Esophagus muscularis mucosa (tissue), 4 donors: ENCODE measurements around the gene THSD7A. TPM values are rescaled to one million over a fixed set of nuclear protein-coding genes. Genes with fewer than 3 reads are reported as not detected.

Source experiments
- DNase-seq: peaks from one replicate; pipeline ENCODE4 v3.0.0-alpha.2; 2017; ENCODE audit errors: extremely low spot score
- H3K27ac ChIP-seq, 4 donors: fragments of 200-600 bp; sonication (generic); replicated peaks in 1 of 4; 1 replicate in 3 of 4; 2 replicates in 1 of 4; pipeline ENCODE4 v1.5.1; 2016 to 2019; ENCODE audit warnings: mild to moderate bottlenecking in 1 of 4
- H3K27me3 ChIP-seq, 4 donors: fragments of 200-600 bp; sonication (generic); one replicate each; pipeline versions ENCODE4 v1.5.1 to v1.6.0; 2016 to 2019
- H3K36me3 ChIP-seq, 4 donors: fragments of 200-600 bp; sonication (generic); one replicate each; pipeline ENCODE4 v1.5.1; 2016 to 2019
- H3K4me1 ChIP-seq, 4 donors: fragments of 200-600 bp; sonication (generic); one replicate each; pipeline ENCODE4 v1.5.1; 2016 to 2019
- H3K4me3 ChIP-seq, 4 donors: fragments of 200-600 bp; sonication (generic); 1 replicate in 2 of 4; 2 replicates in 2 of 4; pipeline ENCODE4 v1.5.1; 2016 to 2019; ENCODE audit warnings: mild to moderate bottlenecking in 4 of 4, moderate library complexity in 1 of 4
- H3K9me3 ChIP-seq, 4 donors: fragments of 200-600 bp; sonication (generic); 1 replicate in 3 of 4; 2 replicates in 1 of 4; pipeline ENCODE4 v1.5.1; 2016 to 2019
- CTCF ChIP-seq, 3 experiments: fragments of 200-600 bp in 2 of 3; fragments of 450-650 bp in 1 of 3; sonication (generic) in 2 of 3; IDR thresholded peaks; one replicate each; pipeline ENCODE4 v1.5.1; 2017 to 2019; ENCODE audit warnings: antibody characterized with exemption in 3 of 3, mild to moderate bottlenecking in 2 of 3, moderate library complexity in 1 of 3
- EP300 ChIP-seq: sonication (generic); formaldehyde crosslinking; IDR thresholded peaks from one replicate; pipeline ENCODE4 v1.6.1; 2017; ENCODE audit warnings: antibody characterized with exemption
- POLR2A ChIP-seq: fragments of 450-650 bp; IDR thresholded peaks from one replicate; pipeline ENCODE4 v1.6.1; 2017; ENCODE audit warnings: antibody characterized with exemption, moderate library complexity, mild to moderate bottlenecking, low read depth
- POLR2AphosphoS5 ChIP-seq, 2 donors: sonication (generic); formaldehyde crosslinking; IDR thresholded peaks; one replicate each; pipeline ENCODE4 v1.6.1; 2017; ENCODE audit warnings: antibody characterized with exemption in 2 of 2
- WGBS: methylation state at CpG from one replicate; pipeline ENCODE4 v1.1.5; 2018; 5-methylcytosine and 5-hydroxymethylcytosine counted together
- intact Hi-C: fragments of 100-400 bp; cut with DNase I; formaldehyde crosslinking; loops from one replicate; pipeline ENCODE4 v1.15.1; 2023
- total RNA-seq, 4 donors: library from RNA; depleted of rRNA; stranded (reverse); fragments of >200 nt; gene quantifications; one replicate each; pipeline versions ENCODE4 v1.1.0 to v1.2.1, GENCODE V29; 2016

THSD7A gene
- total RNA-seq, 4 donors from 2014 or later, result 1.2 to 3.8 (median 2.8) TPM

DNA sequence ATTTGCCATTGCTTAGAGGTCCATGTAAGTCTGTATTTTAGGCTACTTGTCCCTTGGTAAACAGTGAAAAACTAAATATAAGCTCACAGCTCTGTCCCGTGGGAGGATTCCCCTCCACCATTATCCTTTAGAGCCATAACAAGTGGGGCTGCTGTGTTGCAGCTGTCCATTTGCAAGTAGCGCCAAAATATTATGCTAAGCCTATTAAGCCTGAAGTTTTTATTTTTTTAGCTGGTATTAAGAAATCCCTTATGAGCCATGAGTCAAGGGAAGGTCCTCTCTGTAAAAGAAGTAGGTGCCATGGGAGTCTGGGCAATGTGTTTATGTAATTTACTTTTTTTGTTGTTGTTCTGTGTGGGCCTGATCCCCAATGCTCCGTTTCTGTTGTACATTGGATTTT is 183.9 kb downstream of the THSD7A start:
- 89% methylated on average over 3 of the region's 3 CpGs for WGBS
- DNase-seq, result no peak
- Histone ChIP-seq H3K27me3 (no peaks in the 10 kb centered on the region), H3K4me1 (no peaks in the 10 kb centered on the region), H3K4me3 (no peak overlapping the region), H3K27ac (no peak overlapping the region), H3K36me3 (no peaks in the 10 kb centered on the region), H3K9me3 (no peaks in the 10 kb centered on the region)
- TF ChIP-seq POLR2AphosphoS5 (IDR thresholded peaks at IDR 0.05), result no peak
- no peak for TF ChIP-seq EP300
- TF ChIP-seq CTCF (IDR thresholded peaks at IDR 0.05), result no peak
- TF ChIP-seq POLR2A, result no peak
- intact Hi-C loops, result no loop called here

DNA sequence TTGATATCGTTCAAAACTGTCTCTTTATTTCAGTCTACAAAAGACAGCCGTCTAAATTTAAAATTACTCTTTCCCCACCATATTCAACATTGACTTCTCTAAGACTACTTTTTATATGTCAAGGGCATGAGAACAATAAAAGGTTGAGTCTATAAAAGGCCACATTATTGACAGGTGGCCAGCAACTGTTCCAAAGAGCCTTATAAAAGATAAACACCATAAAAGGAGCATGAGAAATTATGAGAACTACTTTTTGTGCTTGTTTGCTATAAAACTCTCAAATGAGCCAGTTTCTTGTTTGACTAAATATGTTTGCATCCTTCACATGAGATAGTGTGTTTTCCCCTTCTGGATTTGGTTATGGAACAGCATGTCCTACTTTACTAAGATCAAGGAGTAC is 189.2 kb downstream of the THSD7A start:
- intact Hi-C loops, result no loop called here
- Histone ChIP-seq H3K9me3 (no peaks in the 10 kb centered on the region), H3K4me1 (no peaks in the 10 kb centered on the region), H3K27ac (no peak overlapping the region), H3K27me3 (no peaks in the 10 kb centered on the region), H3K4me3 (no peak overlapping the region), H3K36me3 (no peaks in the 10 kb centered on the region)
- WGBS, result 85% methylated on average over 2 of the region's 2 CpGs
- no peak for DNase-seq
- TF ChIP-seq POLR2A, result no peak
- TF ChIP-seq CTCF (IDR thresholded peaks at IDR 0.05), result no peak
- no peak for TF ChIP-seq POLR2AphosphoS5 (IDR thresholded peaks at IDR 0.05)
- no peak for TF ChIP-seq EP300

GRCh38 chr7:11642276-11642675 is 189.7 kb downstream of the THSD7A start:
- no peak for DNase-seq
- Histone ChIP-seq H3K4me1 (no peaks in the 10 kb centered on the region), H3K4me3 (no peak overlapping the region), H3K27me3 (no peaks in the 10 kb centered on the region), H3K27ac (no peak overlapping the region), H3K36me3 (no peaks in the 10 kb centered on the region), H3K9me3 (no peaks in the 10 kb centered on the region)
- TF ChIP-seq CTCF (IDR thresholded peaks at IDR 0.05) (no peak), POLR2AphosphoS5 (IDR thresholded peaks at IDR 0.05) (no peak)
- intact Hi-C loops, result no loop called here

DNA sequence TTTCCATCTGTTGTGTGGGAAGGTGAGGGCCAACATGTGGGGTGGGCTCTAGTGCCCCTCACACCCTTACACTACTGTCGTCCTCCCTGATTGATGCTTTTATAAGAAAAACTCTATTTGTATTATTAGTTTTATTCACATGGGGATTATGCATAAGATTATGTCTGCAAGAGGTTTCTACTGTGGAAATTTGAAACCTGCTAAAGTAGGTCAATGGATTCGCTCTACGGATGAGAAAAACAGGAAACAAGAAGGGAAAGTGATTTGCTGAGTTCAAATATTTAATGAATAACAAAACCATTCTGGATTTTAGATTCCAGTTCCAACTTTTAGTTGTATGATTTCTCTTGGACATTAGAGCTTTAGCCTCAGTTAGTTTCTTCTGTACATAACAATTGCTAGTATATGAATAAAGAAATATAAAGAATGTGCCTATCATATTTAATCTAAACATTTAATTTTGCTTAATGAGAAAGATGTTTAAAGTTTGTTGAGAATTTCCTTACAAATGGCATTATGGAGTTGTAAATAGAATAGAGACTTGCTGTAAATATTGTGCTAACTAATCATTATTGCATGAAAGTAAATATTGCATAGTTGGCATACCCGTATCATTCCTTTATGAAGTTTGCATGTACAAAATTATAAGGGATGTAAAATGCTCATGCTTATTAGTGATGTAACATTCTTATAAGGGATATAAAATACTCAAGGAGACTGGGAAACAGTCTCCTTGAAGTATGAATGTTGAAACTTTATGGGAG is 193.8 kb downstream of the THSD7A start:
- Histone ChIP-seq H3K27me3 (no peaks in the 10 kb centered on the region), H3K9me3 (no peaks in the 10 kb centered on the region), H3K4me3 (no peak overlapping the region), H3K27ac (no peak overlapping the region), H3K36me3 (no peaks in the 10 kb centered on the region), H3K4me1 (no peaks in the 10 kb centered on the region)
- TF ChIP-seq EP300 (no peak), POLR2AphosphoS5 (IDR thresholded peaks at IDR 0.05) (no peak), POLR2A (no peak), CTCF (IDR thresholded peaks at IDR 0.05) (no peak)
- no peak for DNase-seq
- 44% methylated on average over 4 of the region's 4 CpGs for WGBS
- intact Hi-C loops, result no loop called here

GRCh38 chr7:11636274-11636673 is 195.7 kb downstream of the THSD7A start:
- Histone ChIP-seq H3K4me1 (no peaks in the 10 kb centered on the region), H3K9me3 (no peaks in the 10 kb centered on the region), H3K36me3 (no peaks in the 10 kb centered on the region), H3K4me3 (no peak overlapping the region), H3K27ac (no peak overlapping the region), H3K27me3 (no peaks in the 10 kb centered on the region)
- 97% methylated on average over 18 of the region's 19 CpGs for WGBS
- DNase-seq, result no peak
- intact Hi-C loops, result no loop called here
- TF ChIP-seq EP300 (no peak), CTCF (IDR thresholded peaks at IDR 0.05) (no peak), POLR2AphosphoS5 (IDR thresholded peaks at IDR 0.05) (no peak), POLR2A (no peak)
